SK-N-SH (cell line): ENCODE data around the gene CHST12.
"Not testable (repeated sequence)": the region's sequence is repeated elsewhere in the genome, so short reads cannot be mapped to it uniquely, and the experiment has no call there.

Source experiments
- CTCF ChIP-seq: fragments of 200-600 bp; sonication (generic); IDR thresholded peaks from 2 replicates; pipeline ENCODE4 v1.6.1; 2017; ENCODE audit warnings: antibody characterized with exemption, mild to moderate bottlenecking, moderate library complexity
- EP300 ChIP-seq, 2 experiments: IDR thresholded peaks; 2 replicates each; pipeline versions ENCODE4 v1.4.0 to v1.6.1; 2012; ENCODE audit warnings: borderline replicate concordance in 1 of 2, low read depth in 1 of 2, low read length in 1 of 2
- JUND ChIP-seq: IDR thresholded peaks from 2 replicates; pipeline ENCODE4 v1.4.0; 2012
- MEF2A ChIP-seq: IDR thresholded peaks from 2 replicates; pipeline ENCODE4 v1.4.0; 2012; ENCODE audit warnings: low read depth, borderline replicate concordance
- MXI1 ChIP-seq: IDR thresholded peaks from 2 replicates; pipeline ENCODE4 v1.6.1; 2012; ENCODE audit warnings: mild to moderate bottlenecking, low read depth, low read length, improper control_type of control experiment
- POLR2AphosphoS5 ChIP-seq: IDR thresholded peaks from 2 replicates; pipeline ENCODE4 v1.6.1; 2012; ENCODE audit warnings: low read depth, low read length
- RCOR1 ChIP-seq: fragments of 150-350 bp; IDR thresholded peaks from 2 replicates; pipeline ENCODE4 v1.6.1; 2017; ENCODE audit warnings: antibody characterized with exemption, low read length
- SMC3 ChIP-seq: IDR thresholded peaks from 2 replicates; pipeline ENCODE4 v1.6.1; 2012; ENCODE audit warnings: low read depth, low read length, improper control_type of control experiment
- TAF1 ChIP-seq: IDR thresholded peaks from 2 replicates; pipeline ENCODE4 v1.6.1; 2012; ENCODE audit warnings: low read depth, mild to moderate bottlenecking, low read length, moderate library complexity, borderline replicate concordance
- ZBTB33 ChIP-seq: IDR thresholded peaks from 2 replicates; pipeline ENCODE4 v1.4.0; 2012; ENCODE audit warnings: low read depth, borderline replicate concordance

- not testable (repeated sequence) for TF ChIP-seq SMC3; POLR2AphosphoS5; EP300 (IDR thresholded peaks at IDR 0.05; ENCODE audit: borderline replicate concordance in 1 of 2, low read depth in 1 of 2, low read length in 1 of 2); CTCF; ZBTB33; MEF2A; TAF1; MXI1; JUND; RCOR1
Measured at GRCh38 chr7:2453849-2454248, 50.4 kb downstream of the CHST12 start.
